Coronary artery (tissue), 2 donors: ENCODE data around the gene KMT2E.
"Not testable (repeated sequence)": the region's sequence is repeated elsewhere in the genome, so short reads cannot be mapped to it uniquely, and the experiment has no call there.

Source experiments
- DNase-seq: peaks from one replicate; pipeline ENCODE4 v3.0.0-alpha.2; 2017; ENCODE audit warnings: low spot score
- H3K27ac ChIP-seq, 2 donors: fragments of 200-600 bp; sonication (generic); one replicate each; pipeline ENCODE4 v1.5.1; 2016 to 2019
- H3K4me3 ChIP-seq: fragments of 200-600 bp; sonication (generic); 2 replicates; pipeline ENCODE4 v1.5.1; 2016; ENCODE audit warnings: mild to moderate bottlenecking, moderate library complexity
- TF ChIP-seq, protein P1 (sequence below): fragments of 200-600 bp; sonication (generic); IDR thresholded peaks from one replicate; pipeline ENCODE4 v1.5.1; 2019; ENCODE audit warnings: antibody characterized with exemption

KMT2E gene

DNA sequence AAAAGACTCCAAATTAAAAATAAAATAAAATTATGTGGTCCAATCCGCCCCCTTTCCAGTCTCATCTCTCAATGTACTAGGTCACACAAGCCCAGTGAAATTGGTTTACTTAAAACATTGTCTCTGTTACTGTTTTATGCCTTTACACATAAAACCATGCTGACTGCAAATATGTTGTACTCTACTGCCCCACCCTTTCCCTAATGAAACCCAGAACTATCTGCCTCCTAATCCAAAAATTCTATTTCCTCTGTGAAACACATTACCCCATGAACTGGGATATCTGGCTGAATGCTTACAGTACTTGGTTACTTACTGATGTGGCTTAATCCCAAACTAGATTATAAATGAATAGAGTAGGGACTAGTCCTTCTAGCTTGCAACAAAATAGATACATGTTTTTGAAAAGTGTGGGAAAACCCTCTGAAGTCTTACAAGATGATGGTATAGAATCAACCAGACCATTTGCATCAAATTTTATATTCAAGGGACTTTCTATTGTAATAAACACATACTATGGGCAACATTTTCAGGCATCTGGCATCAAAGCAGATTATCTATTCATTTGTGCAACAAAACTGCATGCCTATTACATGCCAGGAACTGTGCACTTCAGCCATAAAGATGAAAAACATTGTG is 10.0 kb upstream of the KMT2E start:
- Histone ChIP-seq H3K27ac (peak overlapping the region; percentile 89 to 90), H3K4me3 (peak overlapping the region; percentile 64)
- TF ChIP-seq, protein P1, sequence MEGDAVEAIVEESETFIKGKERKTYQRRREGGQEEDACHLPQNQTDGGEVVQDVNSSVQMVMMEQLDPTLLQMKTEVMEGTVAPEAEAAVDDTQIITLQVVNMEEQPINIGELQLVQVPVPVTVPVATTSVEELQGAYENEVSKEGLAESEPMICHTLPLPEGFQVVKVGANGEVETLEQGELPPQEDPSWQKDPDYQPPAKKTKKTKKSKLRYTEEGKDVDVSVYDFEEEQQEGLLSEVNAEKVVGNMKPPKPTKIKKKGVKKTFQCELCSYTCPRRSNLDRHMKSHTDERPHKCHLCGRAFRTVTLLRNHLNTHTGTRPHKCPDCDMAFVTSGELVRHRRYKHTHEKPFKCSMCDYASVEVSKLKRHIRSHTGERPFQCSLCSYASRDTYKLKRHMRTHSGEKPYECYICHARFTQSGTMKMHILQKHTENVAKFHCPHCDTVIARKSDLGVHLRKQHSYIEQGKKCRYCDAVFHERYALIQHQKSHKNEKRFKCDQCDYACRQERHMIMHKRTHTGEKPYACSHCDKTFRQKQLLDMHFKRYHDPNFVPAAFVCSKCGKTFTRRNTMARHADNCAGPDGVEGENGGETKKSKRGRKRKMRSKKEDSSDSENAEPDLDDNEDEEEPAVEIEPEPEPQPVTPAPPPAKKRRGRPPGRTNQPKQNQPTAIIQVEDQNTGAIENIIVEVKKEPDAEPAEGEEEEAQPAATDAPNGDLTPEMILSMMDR: no peak
- no peak for DNase-seq

DNA sequence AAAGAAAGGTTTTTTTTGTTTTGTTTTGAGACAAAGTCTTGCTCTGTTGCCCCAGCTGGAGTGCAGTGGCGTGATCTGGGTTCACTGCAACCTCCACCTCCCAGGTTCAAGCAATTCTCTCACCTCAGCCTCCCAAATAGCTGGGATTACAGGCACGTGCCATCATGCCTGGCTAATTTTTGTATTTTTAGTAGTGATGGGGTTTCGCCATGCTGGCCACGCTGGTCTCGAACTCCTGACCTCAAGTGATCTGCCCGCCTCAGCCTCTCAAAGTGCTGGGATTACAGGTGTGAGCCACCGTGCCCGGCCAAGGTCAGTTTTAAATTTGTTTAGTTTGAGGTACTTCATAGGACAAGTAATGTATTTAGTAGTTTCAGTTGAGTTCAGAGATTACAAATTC is 9.0 kb upstream of the KMT2E start:
- not testable (repeated sequence) for H3K4me3 ChIP-seq, DNase-seq
- H3K27ac ChIP-seq: peak overlapping the region; percentile 89 to 90

DNA sequence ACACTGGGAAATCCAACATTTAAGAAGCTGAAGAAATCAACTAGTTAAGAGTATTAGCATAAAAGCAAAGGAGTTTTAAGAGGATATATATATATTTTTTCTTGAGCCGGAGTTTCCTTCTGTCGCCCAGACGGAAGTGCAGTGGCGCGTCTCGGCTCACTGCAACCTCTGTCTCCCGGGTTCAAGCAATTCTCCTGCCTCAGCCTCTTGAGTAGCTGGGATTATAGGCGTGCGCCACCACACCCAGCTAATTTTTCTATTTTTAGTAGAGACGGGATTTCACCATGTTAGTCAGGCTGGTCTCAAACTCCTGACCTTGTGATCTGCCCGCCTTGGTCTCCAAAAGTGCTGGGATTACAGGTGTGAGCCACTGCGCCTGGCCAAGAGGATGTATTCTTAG is 8.5 kb upstream of the KMT2E start:
- peak overlapping the region; percentile 19 to 90 for H3K27ac ChIP-seq
- DNase-seq, H3K4me3 ChIP-seq: not testable (repeated sequence)

DNA sequence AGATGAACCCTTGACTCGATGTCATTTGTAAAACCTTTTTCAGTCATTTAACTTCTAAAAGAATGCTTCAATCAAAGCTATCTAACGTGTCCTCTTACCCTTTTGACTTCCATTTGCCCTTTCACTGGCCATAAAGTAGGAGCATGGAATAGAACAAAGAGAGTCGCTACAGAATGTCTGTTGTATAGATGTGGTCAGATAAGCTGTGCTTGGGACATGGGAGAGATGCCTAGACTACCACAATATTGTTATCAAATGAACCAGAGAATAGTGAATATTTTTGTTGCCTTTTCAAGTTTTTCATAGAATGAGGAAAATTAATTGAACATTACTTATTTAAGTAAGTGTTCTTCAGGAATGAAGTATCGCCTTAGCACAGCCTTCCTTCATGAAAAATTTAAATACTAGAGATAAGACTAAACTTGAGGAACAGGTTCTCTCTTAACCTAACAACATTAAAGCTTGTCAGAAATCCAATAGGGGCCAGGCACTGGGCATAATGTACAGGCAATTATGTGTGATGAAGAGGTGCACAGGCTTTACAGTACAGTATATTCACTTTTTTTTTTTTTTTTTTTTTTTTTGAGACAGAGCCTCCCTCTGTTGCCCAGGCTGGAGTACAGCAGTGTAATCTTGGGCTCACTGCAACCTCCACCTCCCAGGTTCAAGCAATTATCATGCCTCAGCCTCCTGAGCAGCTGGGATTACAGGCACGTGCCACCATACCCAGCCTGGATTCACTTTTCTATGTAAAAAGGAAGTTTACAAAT is 7.5 kb upstream of the KMT2E start:
- TF ChIP-seq, protein P1: no peak
- H3K27ac ChIP-seq: peak overlapping the region; percentile 33 to 45
- peak overlapping the region; percentile 26 for H3K4me3 ChIP-seq
- DNase-seq: no peak

DNA sequence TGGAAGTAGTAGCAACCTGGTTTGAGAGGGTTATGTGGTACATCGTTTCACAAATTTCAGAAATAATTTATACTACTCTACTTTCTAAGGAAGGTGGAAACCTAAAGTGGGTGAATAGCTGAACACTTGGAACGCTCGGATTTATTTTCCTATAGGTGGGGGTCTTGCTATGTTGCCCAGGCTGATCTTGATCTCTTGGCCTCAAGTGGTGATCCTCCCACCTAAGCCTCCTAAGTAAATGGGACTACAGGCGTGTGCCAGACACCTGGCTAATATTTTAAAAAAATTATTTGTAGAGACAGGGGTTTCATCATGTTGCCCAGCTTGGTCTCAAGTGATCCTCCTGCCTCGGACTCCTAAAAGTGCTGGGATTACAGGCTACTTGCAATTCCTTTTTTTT is 6.7 kb upstream of the KMT2E start:
- Histone ChIP-seq H3K4me3 (peak overlapping the region; percentile 12), H3K27ac (peak overlapping the region; percentile 31 to 45)
- DNase-seq: no peak
- TF ChIP-seq, protein P1: no peak

DNA sequence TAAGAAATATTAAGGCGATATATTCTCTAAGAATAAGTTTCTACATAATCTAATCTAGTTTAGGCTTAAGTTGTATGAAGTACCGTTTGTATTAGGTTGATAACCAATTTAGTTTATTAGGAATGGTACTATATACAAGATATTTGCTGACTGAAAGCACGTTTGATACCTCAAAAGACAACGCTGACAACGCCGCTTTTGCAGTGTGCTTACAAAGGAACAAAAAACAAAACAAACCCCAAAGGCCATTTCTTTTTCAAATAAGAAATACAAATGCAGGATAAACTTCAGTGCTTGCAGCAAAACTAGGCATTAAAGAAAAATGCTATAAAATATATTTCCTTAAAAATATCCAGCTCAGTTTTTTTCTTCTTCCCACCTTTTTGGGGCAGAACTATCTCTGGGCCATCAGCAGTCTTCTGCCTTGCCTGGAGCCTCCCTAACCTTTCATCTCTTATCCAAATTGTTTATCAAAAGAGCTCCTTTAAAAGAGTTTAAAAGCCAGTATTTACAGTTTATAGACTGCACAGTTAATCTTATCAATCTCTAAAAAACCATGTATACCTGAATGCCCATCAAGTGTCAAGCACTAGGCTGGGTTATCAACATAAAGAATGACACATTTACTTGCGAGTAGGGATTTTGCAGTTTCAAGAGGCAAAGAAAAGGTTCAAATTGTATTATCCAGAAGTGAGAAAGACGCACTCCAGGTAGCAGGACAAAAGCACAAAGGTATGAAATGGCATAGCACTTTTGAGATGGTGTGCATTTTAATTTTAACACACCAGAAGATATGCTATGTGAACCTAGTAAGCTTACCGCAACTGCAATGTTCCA is 4.1 kb upstream of the KMT2E start:
- Histone ChIP-seq H3K4me3 (peak overlapping the region; percentile 94), H3K27ac (peak overlapping the region; percentile 99 to 100)
- DNase-seq: no peak
- TF ChIP-seq, protein P1: no peak

DNA sequence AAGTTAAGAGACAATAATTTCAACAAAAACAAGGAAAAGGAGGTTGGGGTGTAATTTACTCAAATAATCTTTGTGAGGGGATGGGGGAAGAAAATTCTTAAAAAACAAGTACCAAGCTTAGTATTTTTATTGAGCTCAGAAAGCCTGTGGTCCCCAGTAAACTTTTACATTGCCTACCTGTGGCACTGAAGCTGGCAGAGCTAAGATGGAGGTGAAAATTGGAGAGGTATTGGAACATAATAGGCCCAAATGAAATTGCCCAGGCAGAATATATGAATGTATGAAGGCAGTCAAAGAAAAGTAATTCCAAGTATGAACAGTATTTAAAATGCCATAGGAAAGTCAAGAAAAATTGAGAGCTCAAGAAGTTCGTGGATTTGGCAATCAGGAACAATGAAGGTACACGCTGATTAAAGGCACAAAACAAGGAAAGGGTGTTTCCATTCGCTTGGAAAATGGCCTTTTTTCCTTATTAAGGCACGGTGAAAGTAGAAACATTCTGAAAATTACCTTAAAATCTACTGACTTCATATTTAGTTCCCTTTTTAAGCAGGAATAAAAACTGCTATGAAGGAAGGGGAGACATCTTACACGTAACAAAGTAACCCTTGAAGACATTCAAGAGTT is 3.4 kb upstream of the KMT2E start:
- DNase-seq: no peak
- TF ChIP-seq, protein P1: no peak
- Histone ChIP-seq H3K27ac (peak overlapping the region; percentile 99 to 100), H3K4me3 (peak overlapping the region; percentile 94)
